ENCODE results near the gene HSPA4L.

HSPA4L gene

DNA sequence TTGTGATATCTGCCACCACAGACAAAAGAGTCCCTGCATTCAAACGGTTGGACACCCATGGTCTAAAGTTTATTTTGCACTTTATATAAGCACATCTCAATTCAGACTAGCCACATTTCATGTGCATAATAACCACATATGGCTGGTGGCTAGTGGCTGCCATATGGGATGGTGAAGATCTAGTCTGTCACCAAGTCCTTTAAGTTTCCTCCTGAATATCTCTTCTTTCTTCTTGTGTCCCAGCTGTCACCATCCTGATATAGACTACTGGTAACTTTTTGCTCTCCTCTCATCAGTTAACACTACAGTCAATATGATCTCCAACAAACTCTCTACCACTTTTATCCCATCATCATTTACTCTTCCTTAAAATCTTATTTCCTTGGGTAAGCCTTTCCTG is 9.3 kb downstream of the HSPA4L start:
- Histone ChIP-seq H3K36me3 (ENCODE audit: control insufficient read depth, low read depth, low read length) (no peaks in the 10 kb centered on the region), H3K27ac (ENCODE audit: low read length) (no peak overlapping the region), H3K4me1 (ENCODE audit: control insufficient read depth, low read depth, low read length) (no peaks in the 10 kb centered on the region), H3K9ac (ENCODE audit: low read length) (no peak overlapping the region), H3K9me3 (ENCODE audit: control insufficient read depth, low read depth, low read length) (no peaks in the 10 kb centered on the region), H3K4me3 (ENCODE audit: low read length) (no peak overlapping the region), H3K27me3 (ENCODE audit: control insufficient read depth, insufficient read depth, low read length) (no peaks in the 10 kb centered on the region)

DNA sequence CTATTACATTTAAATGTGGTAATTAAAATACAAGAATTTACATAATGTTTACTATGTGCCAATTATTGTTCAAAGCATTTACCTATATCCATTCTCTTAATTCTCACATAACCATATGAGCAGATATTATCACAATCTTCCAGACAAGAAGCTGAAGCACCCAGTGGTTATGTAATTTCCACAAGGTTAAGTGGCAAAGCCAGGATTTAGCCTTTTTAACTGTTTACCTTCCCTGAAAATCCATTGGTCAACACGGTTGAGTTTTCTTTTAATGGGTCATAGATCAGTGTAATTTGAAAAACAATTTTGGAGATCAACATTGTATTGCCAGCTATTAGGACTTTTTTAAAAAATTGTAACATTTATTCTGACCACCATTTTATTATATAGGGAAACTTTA is 11.4 kb downstream of the HSPA4L start:
- H3K9ac ChIP-seq (ENCODE audit: low read length): no peak overlapping the region
- H3K36me3 ChIP-seq (ENCODE audit: control insufficient read depth, low read depth, low read length): no peaks in the 10 kb centered on the region
- no peaks in the 10 kb centered on the region for H3K4me1 ChIP-seq (ENCODE audit: control insufficient read depth, low read depth, low read length)
- no peak overlapping the region for H3K4me3 ChIP-seq (ENCODE audit: low read length)
- no peak overlapping the region for H3K27ac ChIP-seq (ENCODE audit: low read length)
- no peaks in the 10 kb centered on the region for H3K27me3 ChIP-seq (ENCODE audit: control insufficient read depth, insufficient read depth, low read length)
- H3K9me3 ChIP-seq (ENCODE audit: control insufficient read depth, low read depth, low read length): no peaks in the 10 kb centered on the region

DNA sequence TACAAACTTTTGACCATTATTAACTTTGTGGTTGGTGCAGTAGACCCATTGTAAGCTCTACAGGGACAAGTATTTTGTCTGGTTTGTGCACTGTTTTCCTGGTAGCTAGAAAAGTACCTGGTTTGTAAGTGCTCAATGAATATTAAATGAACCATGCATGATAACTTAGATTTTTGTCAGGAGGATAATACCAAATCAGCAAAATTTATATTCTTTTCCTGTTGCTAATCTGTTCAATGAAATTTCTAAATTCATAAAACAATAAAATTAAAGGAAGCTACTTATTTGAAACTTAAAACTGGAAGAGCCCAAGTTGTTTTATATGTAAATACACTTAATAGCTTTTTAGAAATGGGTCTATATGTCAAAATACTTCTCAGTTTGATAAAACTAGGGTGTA is 17.6 kb downstream of the HSPA4L start:
- no peak overlapping the region for H3K27ac ChIP-seq (ENCODE audit: low read length)
- no peak overlapping the region for H3K9ac ChIP-seq (ENCODE audit: low read length)
- H3K9me3 ChIP-seq (ENCODE audit: control insufficient read depth, low read depth, low read length): no peaks in the 10 kb centered on the region
- H3K27me3 ChIP-seq (ENCODE audit: control insufficient read depth, insufficient read depth, low read length): no peaks in the 10 kb centered on the region
- H3K36me3 ChIP-seq (ENCODE audit: control insufficient read depth, low read depth, low read length): no peaks in the 10 kb centered on the region
- no peaks in the 10 kb centered on the region for H3K4me1 ChIP-seq (ENCODE audit: control insufficient read depth, low read depth, low read length)
- no peak overlapping the region for H3K4me3 ChIP-seq (ENCODE audit: low read length)

DNA sequence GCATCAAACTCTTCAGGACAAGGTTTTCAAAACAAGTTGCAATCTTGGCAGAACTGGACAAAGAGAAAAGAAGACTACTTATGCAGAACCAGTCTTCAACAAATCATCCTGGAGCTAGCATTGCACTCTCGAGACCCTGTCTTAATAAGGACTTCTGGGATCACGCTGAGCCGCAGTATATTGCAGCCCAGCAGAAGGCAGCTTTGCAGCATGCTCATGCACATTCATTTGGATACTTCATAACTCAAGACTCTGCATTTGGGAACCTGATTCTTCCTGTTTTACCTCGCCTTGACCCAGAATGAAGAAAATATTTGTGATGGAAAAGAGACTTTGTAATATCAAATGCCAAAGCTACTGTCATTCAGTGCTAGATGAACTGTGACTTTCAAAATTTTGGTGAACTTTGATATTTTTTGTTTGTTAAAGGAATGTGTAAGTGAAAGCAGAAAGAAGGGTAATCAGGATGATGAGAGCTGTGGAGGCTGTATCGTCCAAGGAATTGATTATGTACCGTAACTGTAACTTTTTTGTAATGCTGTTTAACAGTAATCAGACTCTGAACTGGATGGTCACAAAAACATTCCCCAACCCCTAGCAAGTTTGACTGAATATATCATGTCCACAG is 27.2 kb downstream of the HSPA4L start:
- no peaks in the 10 kb centered on the region for H3K9me3 ChIP-seq (ENCODE audit: control insufficient read depth, low read depth, low read length)
- H3K4me3 ChIP-seq (ENCODE audit: low read length): no peak overlapping the region
- H3K27ac ChIP-seq (ENCODE audit: low read length): no peak overlapping the region
- H3K4me1 ChIP-seq (ENCODE audit: control insufficient read depth, low read depth, low read length): no peaks in the 10 kb centered on the region
- no peak overlapping the region for H3K9ac ChIP-seq (ENCODE audit: low read length)
- no peaks in the 10 kb centered on the region for H3K36me3 ChIP-seq (ENCODE audit: control insufficient read depth, low read depth, low read length)
- H3K27me3 ChIP-seq (ENCODE audit: control insufficient read depth, insufficient read depth, low read length): no peaks in the 10 kb centered on the region

DNA sequence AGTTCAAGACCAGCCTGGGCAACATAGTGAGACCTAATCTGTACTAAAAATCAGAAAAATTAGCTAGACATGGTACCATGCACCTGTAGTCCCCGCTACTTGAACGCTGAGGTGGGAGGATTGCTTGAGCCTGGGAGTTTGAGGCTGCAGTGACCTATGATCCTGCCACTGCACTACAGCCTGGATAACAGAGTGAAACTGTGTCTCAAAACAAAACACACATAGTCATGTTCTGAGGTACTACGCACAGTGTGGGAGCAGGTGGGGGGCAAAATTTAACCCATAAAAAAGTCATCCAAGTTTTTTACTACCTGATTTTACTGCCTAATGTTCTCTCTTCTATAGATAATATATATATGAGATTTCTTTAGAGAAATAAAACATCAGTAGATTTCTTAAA is 28.4 kb downstream of the HSPA4L start:
- H3K27ac ChIP-seq (ENCODE audit: low read length): no peak overlapping the region
- no peak overlapping the region for H3K4me3 ChIP-seq (ENCODE audit: low read length)
- no peaks in the 10 kb centered on the region for H3K9me3 ChIP-seq (ENCODE audit: control insufficient read depth, low read depth, low read length)
- no peaks in the 10 kb centered on the region for H3K27me3 ChIP-seq (ENCODE audit: control insufficient read depth, insufficient read depth, low read length)
- no peak overlapping the region for H3K9ac ChIP-seq (ENCODE audit: low read length)
- no peaks in the 10 kb centered on the region for H3K36me3 ChIP-seq (ENCODE audit: control insufficient read depth, low read depth, low read length)
- H3K4me1 ChIP-seq (ENCODE audit: control insufficient read depth, low read depth, low read length): no peaks in the 10 kb centered on the region

DNA sequence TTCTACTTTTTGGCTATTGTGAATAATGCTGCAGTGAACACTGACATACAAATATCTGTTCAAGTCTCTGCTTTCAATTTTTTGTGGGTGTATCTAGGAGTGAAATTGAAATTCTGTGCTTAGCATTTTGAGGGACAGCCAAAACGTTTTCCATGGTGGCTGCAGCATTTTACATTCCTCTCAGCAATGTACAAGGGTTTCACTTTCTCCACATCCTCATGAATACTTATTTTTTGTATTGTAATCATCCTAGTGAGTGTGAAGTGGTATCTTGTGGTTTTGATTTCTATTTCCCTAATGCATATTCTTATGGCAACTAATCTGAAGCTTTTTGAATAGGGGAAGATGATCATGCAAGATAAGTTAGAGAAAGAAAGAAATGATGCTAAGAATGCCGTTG is 40.3 kb downstream of the HSPA4L start:
- Histone ChIP-seq H3K4me3 (ENCODE audit: low read length) (no peak overlapping the region), H3K27me3 (ENCODE audit: control insufficient read depth, insufficient read depth, low read length) (no peaks in the 10 kb centered on the region), H3K36me3 (ENCODE audit: control insufficient read depth, low read depth, low read length) (no peaks in the 10 kb centered on the region), H3K27ac (ENCODE audit: low read length) (no peak overlapping the region), H3K9ac (ENCODE audit: low read length) (no peak overlapping the region), H3K4me1 (ENCODE audit: control insufficient read depth, low read depth, low read length) (no peaks in the 10 kb centered on the region), H3K9me3 (ENCODE audit: control insufficient read depth, low read depth, low read length) (no peaks in the 10 kb centered on the region)

DNA sequence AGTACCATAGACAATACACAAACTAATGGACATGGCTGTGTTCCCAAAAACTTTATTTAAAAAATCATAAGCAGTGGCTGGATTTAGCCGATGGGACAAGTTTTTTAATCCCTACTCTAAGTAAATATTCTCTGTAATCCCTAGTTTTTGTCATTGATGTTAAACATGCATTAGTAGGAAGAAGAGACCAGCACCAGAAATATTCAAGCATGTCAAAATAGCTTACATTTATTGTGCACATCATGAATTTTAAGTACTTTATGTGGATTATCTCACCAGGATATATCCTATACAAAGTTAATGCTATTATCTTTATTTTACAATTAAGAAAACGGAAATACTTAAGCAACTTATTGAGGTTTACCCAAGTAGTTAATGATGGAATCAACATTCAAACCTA is 46.0 kb downstream of the HSPA4L start:
- no peak overlapping the region for H3K27ac ChIP-seq (ENCODE audit: low read length)
- no peaks in the 10 kb centered on the region for H3K27me3 ChIP-seq (ENCODE audit: control insufficient read depth, insufficient read depth, low read length)
- no peak overlapping the region for H3K4me3 ChIP-seq (ENCODE audit: low read length)
- no peaks in the 10 kb centered on the region for H3K9me3 ChIP-seq (ENCODE audit: control insufficient read depth, low read depth, low read length)
- no peak overlapping the region for H3K9ac ChIP-seq (ENCODE audit: low read length)
- no peaks in the 10 kb centered on the region for H3K36me3 ChIP-seq (ENCODE audit: control insufficient read depth, low read depth, low read length)
- H3K4me1 ChIP-seq (ENCODE audit: control insufficient read depth, low read depth, low read length): no peaks in the 10 kb centered on the region

DNA sequence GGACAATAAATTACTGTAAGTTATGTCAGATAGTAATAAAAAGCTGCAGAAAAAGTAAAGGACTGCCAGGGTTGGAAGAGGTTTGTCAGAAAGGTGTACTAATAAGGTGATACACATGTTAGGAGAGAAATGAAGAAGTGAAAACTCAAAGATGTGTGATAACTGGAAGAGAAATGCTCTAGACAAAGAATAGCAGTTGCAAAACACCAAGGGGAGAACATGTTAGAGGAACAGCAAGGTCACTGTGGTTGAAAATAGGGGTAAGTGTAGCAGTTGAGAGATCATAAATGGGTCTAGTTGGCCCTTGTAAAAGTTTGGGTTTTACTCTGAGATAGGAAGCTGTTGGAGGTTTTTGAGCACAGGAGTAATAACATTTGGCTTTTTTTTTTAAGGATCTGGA is 46.9 kb downstream of the HSPA4L start:
- H3K27me3 ChIP-seq (ENCODE audit: control insufficient read depth, insufficient read depth, low read length): no peaks in the 10 kb centered on the region
- H3K36me3 ChIP-seq (ENCODE audit: control insufficient read depth, low read depth, low read length): no peaks in the 10 kb centered on the region

DNA sequence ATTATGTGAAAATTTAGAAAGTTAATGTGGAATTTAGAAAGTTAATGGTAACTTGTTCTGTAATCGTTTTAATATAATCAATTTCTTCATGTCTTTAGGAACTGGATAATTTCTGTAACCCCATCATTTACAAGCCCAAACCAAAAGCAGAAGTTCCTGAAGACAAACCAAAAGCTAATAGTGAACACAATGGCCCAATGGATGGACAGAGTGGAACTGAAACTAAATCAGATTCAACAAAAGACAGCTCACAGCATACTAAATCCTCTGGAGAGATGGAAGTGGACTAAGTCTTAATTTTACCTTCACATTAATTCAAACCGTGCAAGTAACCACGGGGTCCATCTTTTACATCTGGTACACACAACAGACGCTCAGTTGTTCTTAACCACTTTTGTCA is 50.5 kb downstream of the HSPA4L start:
- Histone ChIP-seq H3K4me3 (ENCODE audit: low read length) (no peak overlapping the region), H3K27me3 (ENCODE audit: control insufficient read depth, insufficient read depth, low read length) (no peaks in the 10 kb centered on the region), H3K36me3 (ENCODE audit: control insufficient read depth, low read depth, low read length) (no peaks in the 10 kb centered on the region), H3K9me3 (ENCODE audit: control insufficient read depth, low read depth, low read length) (no peaks in the 10 kb centered on the region), H3K9ac (ENCODE audit: low read length) (no peak overlapping the region), H3K4me1 (ENCODE audit: control insufficient read depth, low read depth, low read length) (no peaks in the 10 kb centered on the region), H3K27ac (ENCODE audit: low read length) (no peak overlapping the region)

More for the DNA sequence above, 46.9 kb downstream of the HSPA4L start:
- no peak overlapping the region for H3K27ac ChIP-seq (ENCODE audit: low read length)
- no peak overlapping the region for H3K4me3 ChIP-seq (ENCODE audit: low read length)
- no peaks in the 10 kb centered on the region for H3K4me1 ChIP-seq (ENCODE audit: control insufficient read depth, low read depth, low read length)
- no peaks in the 10 kb centered on the region for H3K9me3 ChIP-seq (ENCODE audit: control insufficient read depth, low read depth, low read length)
- no peak overlapping the region for H3K9ac ChIP-seq (ENCODE audit: low read length)

DNA sequence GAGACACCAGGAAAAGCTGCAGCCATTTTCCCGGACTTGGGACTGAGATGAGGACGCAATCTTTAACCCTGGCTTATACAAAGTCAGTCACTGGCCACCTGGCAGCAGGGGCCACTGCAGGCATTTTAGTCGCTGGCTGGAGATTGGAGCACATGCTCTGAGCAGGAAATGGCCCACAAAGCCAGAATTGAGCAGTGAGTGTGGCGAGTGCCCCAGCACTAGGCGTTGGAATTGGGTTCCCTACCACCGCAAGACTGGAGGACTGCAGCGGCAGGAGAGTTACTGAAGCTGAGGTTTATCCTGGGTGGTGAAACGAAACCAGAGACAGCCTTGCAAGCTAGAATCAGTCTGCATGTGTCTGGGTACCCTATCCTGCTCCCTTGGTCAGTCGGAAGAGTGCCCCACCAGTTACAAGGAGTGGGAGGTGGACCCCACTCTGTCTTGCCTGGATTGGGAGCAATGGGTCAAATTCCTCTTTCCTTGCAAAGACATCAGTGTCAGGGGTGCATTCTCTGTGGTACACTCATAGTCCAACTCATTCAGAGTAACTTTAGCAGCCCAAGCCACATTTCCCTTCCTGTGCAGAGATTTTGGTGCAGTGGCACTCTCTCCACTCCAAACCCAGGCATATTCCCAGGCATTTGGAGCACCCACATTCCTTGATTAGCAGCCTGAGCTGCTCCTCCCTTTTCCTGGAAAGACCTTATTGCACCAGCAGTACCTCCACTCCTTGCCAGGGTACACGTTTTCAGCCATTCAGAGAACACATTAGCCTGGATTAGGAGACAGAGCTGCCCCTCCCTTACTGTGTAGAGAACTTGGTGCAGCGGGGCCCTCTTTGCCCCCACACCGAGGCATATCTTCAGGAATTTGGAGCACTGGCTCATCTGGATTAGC is 61.8 kb downstream of the HSPA4L start:
- H3K36me3 ChIP-seq (ENCODE audit: control insufficient read depth, low read depth, low read length): no peaks in the 10 kb centered on the region
- no peak overlapping the region for H3K27ac ChIP-seq (ENCODE audit: low read length)
- no peaks in the 10 kb centered on the region for H3K9me3 ChIP-seq (ENCODE audit: control insufficient read depth, low read depth, low read length)
- H3K27me3 ChIP-seq (ENCODE audit: control insufficient read depth, insufficient read depth, low read length): no peaks in the 10 kb centered on the region
- no peak overlapping the region for H3K9ac ChIP-seq (ENCODE audit: low read length)
- peaks cover 6% of the 10 kb centered on the region for H3K4me1 ChIP-seq (ENCODE audit: control insufficient read depth, low read depth, low read length)
- no peak overlapping the region for H3K4me3 ChIP-seq (ENCODE audit: low read length)

DNA sequence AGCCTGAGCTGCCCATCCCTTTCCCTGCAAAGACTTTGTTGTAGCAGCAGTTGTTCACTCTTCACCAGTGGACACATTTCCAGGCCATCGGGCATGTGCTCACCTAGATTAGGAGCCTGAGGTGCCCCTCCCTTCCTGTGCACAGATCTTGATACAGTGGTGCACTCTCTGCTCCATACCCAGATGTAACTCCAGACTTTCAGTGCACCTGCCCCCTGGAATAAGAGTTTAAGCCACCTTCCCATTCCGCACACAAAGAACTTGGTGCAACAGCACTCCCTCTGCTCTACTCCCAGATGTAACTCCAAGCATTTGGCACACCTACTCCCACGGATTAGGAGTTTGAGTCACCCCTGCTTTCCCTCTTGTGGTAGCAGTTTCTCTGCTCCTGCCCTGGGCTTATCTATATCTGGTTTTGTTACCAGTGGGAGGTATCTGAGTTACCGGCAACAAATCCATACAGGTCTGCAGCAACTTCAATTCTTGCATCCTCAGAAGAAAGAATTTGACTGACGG is 62.5 kb downstream of the HSPA4L start:
- Histone ChIP-seq H3K27me3 (ENCODE audit: control insufficient read depth, insufficient read depth, low read length) (no peaks in the 10 kb centered on the region), H3K9ac (ENCODE audit: low read length) (no peak overlapping the region), H3K36me3 (ENCODE audit: control insufficient read depth, low read depth, low read length) (no peaks in the 10 kb centered on the region), H3K4me1 (ENCODE audit: control insufficient read depth, low read depth, low read length) (peaks cover 6% of the 10 kb centered on the region), H3K4me3 (ENCODE audit: low read length) (no peak overlapping the region), H3K27ac (ENCODE audit: low read length) (no peak overlapping the region), H3K9me3 (ENCODE audit: control insufficient read depth, low read depth, low read length) (peaks cover 2% of the 10 kb centered on the region)

DNA sequence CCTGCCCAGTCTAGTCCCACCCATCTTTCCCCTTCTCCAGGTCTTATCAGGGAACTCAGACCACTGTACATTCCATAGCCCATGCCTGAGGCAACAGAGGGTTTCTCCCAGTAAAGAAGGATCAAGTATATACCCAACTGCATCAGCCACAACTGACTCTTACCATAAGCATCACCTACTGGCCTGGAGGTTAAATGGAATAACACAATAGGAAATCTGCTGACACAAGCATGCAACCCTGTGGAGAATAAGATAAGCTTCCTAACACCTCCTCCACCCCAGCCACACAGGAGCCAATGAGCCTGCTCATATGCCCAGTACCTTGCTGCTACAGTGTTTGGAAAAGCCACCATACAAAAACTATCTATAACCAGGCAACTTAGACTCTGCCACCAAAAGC is 63.9 kb downstream of the HSPA4L start:
- no peaks in the 10 kb centered on the region for H3K36me3 ChIP-seq (ENCODE audit: control insufficient read depth, low read depth, low read length)
- no peak overlapping the region for H3K27ac ChIP-seq (ENCODE audit: low read length)
- peaks cover 10% of the 10 kb centered on the region for H3K9me3 ChIP-seq (ENCODE audit: control insufficient read depth, low read depth, low read length)
- H3K27me3 ChIP-seq (ENCODE audit: control insufficient read depth, insufficient read depth, low read length): no peaks in the 10 kb centered on the region
- no peak overlapping the region for H3K9ac ChIP-seq (ENCODE audit: low read length)
- H3K4me3 ChIP-seq (ENCODE audit: low read length): no peak overlapping the region
- peaks cover 6% of the 10 kb centered on the region for H3K4me1 ChIP-seq (ENCODE audit: control insufficient read depth, low read depth, low read length)

Data from iPS-18a (cell line).